GM21576 (cell line): ENCODE results near the gene CHI3L2.

Source experiments
- ATAC-seq: cut with Tn5 transposase; IDR thresholded peaks from one replicate; pipeline ENCODE4 v1.9.1; 2021; ENCODE audit warnings: mild to moderate bottlenecking, moderate library complexity; ENCODE audit not compliant: unreplicated experiment

CHI3L2 gene, protein sequence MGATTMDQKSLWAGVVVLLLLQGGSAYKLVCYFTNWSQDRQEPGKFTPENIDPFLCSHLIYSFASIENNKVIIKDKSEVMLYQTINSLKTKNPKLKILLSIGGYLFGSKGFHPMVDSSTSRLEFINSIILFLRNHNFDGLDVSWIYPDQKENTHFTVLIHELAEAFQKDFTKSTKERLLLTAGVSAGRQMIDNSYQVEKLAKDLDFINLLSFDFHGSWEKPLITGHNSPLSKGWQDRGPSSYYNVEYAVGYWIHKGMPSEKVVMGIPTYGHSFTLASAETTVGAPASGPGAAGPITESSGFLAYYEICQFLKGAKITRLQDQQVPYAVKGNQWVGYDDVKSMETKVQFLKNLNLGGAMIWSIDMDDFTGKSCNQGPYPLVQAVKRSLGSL

DNA sequence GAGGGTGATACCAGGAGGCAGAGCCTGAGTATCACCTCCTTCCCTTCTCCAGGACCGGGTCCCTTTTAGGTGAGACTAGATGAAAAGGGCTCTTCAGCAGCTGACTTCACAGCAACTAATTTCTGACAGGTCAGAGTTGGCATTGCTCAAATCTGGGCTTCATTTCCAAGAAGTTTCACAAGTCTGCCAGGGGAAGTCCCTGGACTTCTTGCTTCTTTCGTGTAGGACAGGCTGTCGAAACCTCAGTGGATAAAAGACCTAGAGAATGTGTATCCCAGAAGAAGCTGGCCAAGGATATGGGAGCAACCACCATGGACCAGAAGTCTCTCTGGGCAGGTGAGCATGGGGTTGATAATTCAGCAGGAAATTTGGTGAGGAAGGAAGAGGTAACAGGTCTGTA lies at the start of gene CHI3L2:
TSS of gene CHI3L2 (plus strand) at position 280 of the 400 bp plus-strand sequence. CDS start at position 297, 17 bp downstream.
- ATAC-seq = no peak

DNA sequence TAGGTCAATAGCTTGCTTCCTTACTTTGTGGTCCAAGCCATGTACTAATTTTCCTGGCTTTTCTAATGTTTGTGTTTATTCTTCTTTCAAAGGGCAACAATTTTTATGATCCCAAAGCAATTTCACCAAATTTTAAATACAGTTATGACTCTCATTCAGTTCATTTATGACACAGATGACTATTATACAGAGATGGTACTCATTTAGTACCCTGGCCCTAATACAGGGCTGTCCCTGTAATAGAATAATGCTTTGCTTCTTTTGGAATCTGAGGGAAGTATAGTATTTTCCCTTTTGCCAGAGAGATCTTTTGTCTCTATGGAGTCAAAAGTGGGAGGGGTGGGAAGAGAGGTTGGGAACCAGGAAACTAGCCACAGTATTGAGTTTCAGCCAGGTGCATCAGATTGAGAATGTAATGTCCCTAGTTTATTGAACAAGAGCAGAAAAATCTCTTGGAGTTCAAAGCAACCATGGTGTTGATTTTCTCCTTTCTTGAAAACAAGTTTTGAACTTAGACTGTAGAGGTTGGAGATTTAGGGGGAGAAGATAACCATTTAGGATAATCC lies 47.5 kb upstream of the CHI3L2 start:
- ATAC-seq = no peak

DNA sequence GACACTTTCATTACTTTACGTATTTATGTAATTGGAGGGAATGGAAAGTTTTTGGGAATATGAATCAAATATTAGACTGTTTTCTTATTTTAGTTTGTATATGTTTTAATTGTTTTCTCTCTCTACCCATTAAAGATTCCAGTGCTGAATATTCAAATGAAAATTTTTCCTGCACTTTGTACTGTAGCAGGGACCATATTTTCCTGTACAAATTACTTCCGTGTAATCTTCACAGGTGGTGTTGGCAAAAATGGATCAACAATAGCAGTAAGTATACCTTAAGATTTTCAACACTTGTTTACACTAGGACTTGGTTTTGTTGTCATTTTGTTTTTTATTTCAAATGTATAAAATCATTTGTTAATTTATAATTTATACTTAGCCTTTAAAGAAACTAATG lies 45.5 kb upstream of the CHI3L2 start:
- no peak for ATAC-seq

DNA sequence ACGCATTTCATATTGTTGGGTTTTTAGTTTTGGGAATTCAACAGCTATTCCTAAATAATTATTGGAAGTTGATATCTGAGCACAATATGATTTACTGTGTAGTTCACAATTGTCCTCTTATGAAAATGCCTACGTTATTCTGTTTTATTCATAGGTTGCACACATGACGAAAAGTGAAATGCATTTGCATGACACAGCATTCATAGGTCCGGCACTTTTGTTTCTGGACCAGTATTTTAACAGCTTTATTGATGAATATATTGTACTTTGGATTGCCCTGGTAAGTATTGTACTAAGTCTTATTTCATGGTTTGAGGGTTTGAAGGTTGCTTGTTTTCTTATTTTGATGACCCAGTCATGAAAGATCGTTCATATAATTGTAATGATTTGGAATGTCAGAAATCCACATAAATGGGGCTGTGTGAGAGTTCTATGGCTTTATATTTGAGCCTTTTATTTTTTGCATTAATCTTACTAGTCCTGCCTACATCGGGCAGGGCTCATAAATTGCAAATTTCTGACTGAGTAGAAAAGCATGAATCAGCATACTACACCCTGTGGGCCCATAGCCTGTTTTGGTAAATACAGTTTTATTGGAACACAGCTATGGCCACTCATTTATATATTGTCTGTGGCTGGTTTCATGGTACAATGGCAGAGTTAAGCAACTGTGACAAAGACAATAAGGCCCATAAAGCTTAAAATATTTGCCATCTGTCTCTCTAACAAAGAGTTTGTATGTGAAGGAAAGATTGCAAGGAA lies 44.0 kb upstream of the CHI3L2 start:
- ATAC-seq = no peak

DNA sequence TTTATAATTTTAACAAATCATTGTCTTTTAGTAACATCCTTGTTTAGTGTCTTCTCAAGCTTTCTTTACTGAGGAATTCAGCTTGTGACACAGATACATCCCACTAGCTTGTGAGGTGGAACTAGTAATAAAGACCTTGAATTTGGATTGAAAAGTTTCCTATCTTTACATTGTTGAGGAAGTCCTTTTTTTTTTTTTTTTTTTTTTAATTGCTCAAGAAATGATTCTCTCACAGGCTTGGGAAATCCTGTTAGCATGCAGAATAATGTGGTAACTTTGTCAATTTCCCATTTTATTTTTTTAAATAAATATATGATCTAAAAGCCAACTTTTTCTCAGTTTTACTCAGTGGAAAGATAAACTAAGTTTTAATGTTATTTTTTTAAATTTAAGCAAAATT lies 42.9 kb upstream of the CHI3L2 start:
- no peak for ATAC-seq

DNA sequence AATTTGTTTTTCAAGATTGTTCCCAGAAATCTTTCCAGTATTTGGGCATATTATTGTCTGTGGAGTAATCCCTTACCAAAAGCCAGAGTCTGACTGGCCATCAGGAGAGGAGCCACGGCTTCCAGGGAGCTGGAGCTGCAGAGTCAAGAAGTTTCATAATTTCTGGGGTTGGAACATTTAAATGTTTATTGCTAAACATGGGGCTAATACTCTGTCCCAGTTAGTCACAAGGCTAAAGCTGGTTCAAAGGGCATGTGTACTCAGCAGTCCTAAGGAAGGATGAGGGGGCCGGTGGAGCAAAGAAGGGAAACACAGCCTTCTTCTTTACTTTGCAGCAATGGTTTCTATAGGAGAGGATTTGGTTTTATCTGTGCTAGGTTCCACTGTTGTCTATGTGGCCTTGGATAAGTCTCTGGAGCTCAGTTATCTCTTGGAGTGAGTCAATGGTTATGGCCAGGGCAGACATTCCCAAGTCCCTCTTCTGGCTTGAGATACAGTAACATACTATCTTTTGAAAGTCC lies 36.5 kb upstream of the CHI3L2 start:
- no peak for ATAC-seq

DNA sequence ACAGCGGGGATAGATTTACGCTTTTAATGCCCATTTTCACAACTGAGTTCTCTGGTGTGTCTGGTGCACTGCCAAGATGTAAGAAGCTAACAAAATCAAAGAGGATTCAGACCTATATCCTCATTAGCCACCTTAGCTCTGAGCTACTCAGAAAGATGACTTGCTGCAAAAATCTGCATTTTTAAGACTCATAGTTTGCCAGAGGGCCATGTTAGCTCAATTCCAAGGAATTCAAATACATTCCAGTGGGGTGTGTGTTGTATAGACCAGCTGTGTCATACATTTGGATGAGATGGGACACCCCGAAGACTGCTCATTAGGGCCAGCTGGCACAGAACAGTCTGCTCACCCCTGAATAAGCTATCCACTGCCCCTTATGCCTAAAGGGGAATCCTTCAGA lies 36.0 kb upstream of the CHI3L2 start:
- no peak for ATAC-seq

DNA sequence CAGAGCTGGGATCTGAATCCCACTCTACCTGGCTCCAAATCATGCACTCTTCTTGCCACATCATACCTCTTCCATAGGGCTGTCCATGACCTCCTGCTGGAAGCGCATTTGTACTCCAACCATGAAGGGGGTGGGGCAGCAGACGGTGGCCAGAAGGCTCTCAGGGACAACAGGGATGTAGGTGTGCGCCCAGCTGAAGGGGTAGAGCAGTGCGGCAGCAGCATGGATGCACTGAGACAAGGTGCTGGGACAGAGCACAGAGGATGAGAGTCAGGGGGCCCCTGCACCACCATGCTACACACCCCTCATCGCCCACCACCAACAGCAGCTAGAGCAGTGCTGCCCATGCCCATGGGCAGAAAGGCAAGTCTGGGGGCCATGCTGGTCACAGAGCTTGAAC lies 35.4 kb upstream of the CHI3L2 start:
- ATAC-seq = no peak

DNA sequence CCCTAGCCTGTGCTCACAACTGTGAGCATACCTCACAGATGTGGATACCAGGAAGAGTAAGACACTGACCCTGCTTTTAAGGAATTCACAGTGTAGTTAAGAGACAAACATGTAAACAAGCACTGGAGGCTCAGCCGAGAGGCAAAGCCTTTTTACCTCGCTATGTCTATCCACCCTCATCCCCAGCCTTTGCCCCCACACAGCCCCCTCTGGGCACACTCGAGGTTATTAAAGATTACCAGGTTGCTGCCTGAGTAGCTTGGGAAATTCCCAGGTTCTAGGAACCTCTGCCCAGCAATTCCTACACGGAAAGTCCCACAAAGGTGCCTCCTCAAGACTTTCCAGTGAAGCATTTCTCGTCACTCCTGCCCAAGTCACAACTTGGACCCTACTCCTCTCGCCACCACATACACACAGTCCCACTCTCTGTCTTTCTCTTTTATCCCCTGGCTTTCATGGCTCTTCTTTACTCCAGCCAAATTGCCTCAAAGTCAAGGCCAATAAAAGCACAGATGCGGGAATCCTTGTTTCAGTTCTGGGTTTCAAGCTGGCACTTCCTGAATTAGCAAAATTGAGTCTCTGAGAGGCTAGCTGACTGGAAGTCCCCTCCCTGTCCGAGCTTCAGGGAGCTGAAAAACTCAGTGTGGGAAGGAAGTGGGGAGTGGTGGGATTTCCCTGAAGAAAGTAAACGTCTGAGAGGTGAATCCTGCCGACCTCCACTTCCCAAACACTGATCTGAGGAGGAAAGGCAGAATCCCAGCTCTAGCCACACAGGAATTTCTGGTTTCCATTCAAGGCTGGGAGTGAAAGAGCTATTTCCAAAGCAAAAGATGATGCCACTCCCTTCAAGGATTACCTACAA lies 34.6 kb upstream of the CHI3L2 start:
- no peak for ATAC-seq

DNA sequence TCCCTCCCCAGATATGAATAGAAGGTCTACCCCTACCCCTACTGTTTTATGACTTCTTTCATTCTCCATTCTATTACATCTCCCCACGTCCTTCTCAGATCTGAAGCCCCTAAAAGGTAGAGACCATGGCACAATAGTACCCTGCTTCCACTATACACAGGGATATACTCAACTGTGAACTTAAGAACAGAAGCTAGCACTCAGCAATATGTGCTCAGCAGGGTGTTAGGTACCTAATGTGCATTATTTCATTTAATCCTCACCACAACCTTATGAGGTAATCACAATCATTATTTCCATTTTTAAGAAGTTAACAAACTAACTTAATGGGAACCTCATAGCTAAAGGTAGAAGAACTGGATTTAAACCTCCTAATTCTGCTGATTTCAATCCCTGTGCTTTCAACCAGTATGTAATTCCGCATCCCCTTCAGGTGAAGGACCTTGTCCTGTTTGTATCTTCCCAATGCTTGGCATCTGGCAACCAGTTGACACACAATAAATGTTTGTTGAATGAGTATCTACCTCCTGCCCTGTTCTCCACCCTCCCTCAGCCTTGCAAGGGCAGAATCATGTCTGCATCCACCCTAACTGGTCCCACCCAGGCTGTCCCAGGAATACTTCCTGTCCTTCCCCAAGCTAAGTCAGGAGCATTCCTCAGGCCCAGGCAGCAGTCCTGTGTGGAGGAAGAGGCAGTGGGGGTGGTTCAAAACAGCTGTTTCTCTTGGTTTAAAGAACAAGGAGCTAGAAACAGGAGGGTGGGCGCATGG lies 33.6 kb upstream of the CHI3L2 start:
- ATAC-seq = no peak

DNA sequence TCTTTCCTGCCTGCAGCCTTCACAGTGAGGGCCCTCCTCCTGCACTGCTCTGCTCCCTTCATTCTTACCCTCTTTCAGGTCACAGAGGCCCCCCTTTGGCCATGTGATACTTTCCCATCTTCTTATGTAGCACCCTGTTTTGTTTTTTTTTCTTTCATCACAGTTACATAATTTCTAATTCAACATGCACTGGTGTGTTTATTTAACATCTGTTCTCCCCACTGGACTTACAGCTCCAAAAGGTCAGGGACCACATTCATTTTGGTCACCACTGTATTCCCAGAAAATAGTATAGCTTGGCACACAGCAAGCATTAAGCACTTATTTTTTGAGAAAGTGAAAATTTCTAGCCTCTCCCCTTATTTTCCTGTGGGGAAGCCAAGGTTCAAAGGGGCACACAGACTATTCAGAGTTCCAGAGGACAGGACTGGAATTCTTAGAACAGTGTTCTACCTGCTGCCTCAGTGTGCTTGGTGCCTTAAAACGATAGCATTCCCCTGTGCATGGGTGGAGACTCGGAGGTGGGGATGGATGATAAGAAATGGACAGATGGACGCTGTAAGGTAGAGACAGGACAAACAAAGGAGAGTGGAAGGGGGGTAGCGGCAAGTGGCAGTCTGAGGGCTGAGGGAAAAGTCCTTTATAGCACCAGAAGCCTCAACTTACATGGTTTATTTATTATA lies 32.4 kb upstream of the CHI3L2 start:
- ATAC-seq = no peak

DNA sequence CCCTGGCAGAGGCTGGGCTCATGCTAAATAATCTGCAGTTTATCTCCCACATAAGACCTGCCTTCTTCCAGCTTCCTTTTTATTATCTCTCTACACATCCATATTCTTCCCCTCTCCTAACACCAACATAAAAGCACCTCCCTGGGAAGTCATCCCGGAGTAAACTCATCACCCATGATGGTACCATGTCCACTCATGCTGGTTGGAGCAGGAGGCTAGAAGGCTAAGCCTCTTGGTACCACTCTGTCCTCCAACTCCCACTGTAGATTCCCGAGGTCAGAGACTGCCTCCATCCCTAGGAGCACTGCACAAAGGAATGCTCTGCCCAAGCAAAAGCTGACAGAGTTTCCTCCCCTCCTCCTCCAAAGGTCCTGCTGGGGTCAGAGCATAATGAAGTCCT lies 31.3 kb upstream of the CHI3L2 start:
- ATAC-seq = no peak

DNA sequence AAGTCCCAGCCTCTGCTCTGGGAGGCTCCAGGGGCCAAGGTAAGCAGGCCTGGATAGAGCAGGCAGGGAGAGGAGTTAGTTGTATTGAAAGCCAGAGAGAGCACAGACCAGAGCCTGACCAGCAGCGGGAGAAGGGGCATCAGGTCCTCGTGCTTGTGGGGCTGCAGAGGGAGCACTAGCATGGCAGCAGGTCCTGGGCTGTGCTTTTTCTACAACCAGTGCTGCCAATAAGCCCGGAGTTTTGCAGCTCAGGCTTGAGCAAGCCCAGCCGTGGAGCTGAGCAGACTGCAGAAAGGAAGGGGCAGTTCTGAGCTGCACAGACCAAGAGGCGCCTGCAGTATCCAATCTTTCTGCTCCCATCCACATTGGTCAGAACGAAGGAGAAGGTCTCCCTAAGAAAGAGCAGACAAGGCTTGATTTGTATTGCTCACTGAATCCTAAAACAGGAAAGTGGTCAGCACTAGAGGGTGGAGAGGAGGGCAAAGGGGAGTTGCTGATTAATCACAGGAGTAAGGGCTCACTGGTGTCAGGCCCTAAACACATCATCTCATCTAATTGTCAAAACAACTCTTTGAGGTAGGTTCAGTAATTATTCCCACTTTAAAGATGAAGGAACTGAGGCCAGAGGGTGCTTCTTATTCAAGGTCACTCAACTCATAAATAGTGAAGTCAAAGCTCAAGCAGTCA lies 29.8 kb upstream of the CHI3L2 start:
- ATAC-seq = peak; percentile 46

DNA sequence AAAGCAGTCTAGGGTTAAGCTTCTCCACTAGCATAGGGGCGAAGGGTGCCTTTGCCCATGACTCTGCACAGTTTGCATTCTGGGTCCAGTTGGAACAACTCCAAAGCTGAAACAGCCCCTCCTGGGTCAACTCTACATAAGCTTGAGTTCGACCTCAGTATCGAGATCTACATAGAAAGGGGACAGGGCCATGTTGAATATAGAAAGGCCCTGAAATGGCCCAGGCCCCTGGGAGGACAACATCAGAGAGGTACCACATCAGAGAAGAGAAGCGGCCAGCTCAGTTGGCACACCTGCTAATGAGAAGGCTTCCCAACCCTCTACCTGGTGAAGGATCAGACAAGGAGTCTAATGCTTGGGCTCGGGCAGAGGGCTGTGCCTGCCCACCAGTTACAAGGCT lies 28.7 kb upstream of the CHI3L2 start:
- ATAC-seq = no peak

DNA sequence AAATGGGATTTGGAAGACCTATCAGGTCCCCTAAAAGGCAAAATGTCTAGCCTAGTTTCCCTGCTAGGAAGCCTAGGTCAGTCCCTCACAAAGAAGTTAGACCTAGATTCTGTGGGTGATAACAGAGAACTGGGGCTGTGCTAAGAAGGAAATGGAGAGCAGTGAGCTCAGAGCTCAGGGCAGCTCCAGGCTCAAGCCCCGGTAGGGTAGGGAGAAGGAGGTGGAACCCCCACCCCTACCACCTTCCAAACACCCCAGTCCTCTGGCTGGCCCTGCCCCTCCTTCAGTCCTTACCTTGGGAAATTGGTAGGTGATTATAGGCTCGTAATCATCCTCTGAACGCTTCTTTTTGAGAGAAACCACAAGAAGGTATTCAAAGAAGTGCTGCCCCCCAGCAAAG lies 28.2 kb upstream of the CHI3L2 start:
- no peak for ATAC-seq

DNA sequence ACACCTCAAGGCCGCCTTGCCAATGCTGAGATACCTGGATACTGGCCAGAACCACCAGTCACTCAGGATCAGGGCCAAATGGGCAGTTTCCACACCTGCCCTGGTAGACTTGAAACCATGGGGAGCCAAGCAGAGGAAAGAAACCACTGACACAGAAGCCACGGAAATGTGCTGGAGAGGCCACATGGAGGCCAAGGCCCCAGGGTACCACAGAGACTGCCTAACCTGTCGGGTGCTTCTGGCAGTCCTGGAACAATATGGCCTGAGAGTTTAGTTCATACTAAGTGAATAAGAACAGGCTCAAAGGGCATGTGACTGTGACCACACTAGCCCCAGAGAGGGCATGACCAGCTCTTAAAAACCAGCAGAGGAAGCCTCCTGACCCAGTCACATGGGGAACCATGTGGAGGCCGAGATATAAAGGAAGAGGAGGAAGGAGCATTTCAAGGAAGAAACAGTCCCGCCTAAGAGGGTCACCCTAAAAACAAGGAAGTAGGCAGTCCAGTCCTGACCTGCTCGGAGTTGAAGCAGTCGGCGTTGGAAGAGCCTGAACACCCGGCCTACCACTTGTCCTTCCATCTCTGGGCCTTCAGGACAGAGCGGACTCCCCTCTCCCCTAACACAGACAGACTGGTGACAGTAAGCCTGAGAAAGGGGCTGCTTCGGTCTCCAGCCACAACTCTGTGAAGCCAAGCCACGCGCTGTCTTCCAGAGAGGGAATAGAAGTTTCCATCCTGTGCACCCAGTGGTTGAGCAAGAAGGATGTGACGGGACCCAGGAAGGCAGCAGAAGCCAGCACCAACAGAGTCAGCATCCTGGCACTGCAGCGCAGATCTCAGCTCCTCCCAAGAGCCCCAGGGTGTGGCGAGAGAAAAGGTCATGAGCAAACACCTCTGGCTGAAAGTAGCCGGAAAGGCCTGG lies 27.4 kb upstream of the CHI3L2 start, which contains the start of gene DENND2D:
TSS of gene DENND2D (minus strand) at position 766 of the 921 bp plus-strand sequence. CDS start at position 579, 187 bp downstream.
- ATAC-seq = no peak

DNA sequence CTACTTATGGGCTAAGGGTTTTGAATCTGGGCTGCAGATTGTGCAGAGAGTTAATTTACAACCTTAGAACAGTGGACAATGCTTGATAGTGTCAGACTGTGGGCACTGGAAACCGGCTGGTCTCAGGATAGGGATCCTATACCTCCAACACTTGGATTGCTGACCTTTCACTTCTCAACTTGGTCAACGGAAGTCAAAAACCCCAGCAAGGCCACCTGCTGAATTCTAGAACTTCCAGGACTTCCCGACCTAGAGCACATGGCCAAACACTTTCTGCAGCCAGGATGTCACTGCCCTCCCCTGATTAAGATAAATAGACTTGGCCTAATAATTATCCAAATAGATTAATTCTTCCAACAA lies 26.7 kb upstream of the CHI3L2 start:
- no peak for ATAC-seq
